Ishikawa (cell line): ENCODE measurements around the gene FAM234A.

ENCODE experiments used
- EP300 ChIP-seq: IDR thresholded peaks from 2 replicates; pipeline ENCODE4 v1.6.1; 2012; ENCODE audit warnings: borderline replicate concordance
- FOXM1 ChIP-seq: IDR thresholded peaks from 2 replicates; pipeline ENCODE4 v1.6.1; 2012; ENCODE audit warnings: low read depth, borderline replicate concordance
- NFIC ChIP-seq: IDR thresholded peaks from 2 replicates; pipeline ENCODE4 v1.6.1; 2012
- USF1 ChIP-seq: IDR thresholded peaks from 2 replicates; pipeline ENCODE4 v1.6.1; 2012
- YY1 ChIP-seq: IDR thresholded peaks from 2 replicates; pipeline ENCODE4 v1.6.1; 2012; ENCODE audit warnings: low read depth
- ZBTB7A ChIP-seq: IDR thresholded peaks from 2 replicates; pipeline ENCODE4 v1.6.1; 2012; ENCODE audit warnings: low read depth
- TF ChIP-seq, protein P1 (sequence below): IDR thresholded peaks from 2 replicates; pipeline ENCODE4 v1.6.1; 2012

The FAM234A gene

DNA sequence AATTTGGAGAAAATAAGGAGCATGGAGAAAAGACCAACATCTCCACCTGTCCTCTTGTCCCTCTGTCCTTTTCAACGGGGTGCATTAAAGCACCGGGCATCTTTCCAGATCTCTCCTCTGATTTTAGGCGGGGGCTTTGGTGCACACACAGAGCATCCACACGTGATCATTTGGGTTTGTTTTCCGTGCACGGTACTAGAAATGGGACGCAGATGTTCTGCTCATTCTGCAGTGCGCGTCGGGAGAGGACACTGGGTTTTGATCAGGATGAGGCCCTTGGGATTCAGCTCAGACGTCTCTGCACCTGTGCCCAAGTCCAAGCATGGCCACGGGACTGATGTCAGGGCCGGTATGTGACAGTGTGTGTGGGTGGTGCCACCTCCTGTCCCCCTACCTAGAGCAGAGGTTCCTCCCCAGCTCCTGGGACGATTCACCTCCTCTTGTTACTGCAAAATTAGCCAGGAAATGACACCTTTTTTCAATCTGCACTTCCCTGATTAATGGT is 80.2 kb downstream of the FAM234A start:
- TF ChIP-seq NFIC (no peak), YY1 (no peak), ZBTB7A (no peak), FOXM1 (no peak), USF1 (no peak), EP300 (no peak)
- TF ChIP-seq, protein P1, sequence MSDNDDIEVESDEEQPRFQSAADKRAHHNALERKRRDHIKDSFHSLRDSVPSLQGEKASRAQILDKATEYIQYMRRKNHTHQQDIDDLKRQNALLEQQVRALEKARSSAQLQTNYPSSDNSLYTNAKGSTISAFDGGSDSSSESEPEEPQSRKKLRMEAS = no peak
